Smooth muscle cell (in vitro differentiated cells): Measurements from ENCODE around the gene CDC14A. TPM values are rescaled to one million over a fixed set of nuclear protein-coding genes. Genes with fewer than 3 reads are reported as not detected.

Source experiments
- DNase-seq: peaks from one replicate; lab custom pipeline; 2025; ENCODE audit not compliant: unreplicated experiment; lab: John Stamatoyannopoulos, UW
- H2AFZ ChIP-seq: fragments of 200-600 bp; sonication (generic); 2 replicates; pipeline ENCODE4 v1.6.0; 2016; ENCODE audit warnings: antibody characterized with exemption, low read depth, mild to moderate bottlenecking
- H3F3A ChIP-seq: fragments of 200-600 bp; sonication (generic); 2 replicates; pipeline ENCODE4 v1.6.0; 2017; ENCODE audit warnings: antibody characterized with exemption, low read depth
- H3K27ac ChIP-seq: fragments of 200-600 bp; sonication (generic); 2 replicates; pipeline ENCODE4 v1.5.1; 2016; ENCODE audit warnings: low read depth, mild to moderate bottlenecking
- H3K27me3 ChIP-seq: fragments of 200-600 bp; sonication (generic); 2 replicates; pipeline ENCODE4 v1.6.1; 2016; ENCODE audit warnings: low read depth, mild to moderate bottlenecking
- H3K36me3 ChIP-seq: fragments of 200-600 bp; sonication (generic); 2 replicates; pipeline ENCODE4 v1.5.1; 2016; ENCODE audit warnings: low read depth
- H3K4me1 ChIP-seq: fragments of 200-600 bp; sonication (generic); 2 replicates; pipeline ENCODE4 v1.5.1; 2016; ENCODE audit warnings: low read depth
- H3K4me2 ChIP-seq: fragments of 200-600 bp; sonication (generic); 2 replicates; pipeline ENCODE4 v1.6.0; 2016; ENCODE audit warnings: mild to moderate bottlenecking
- H3K4me3 ChIP-seq: fragments of 200-600 bp; sonication (generic); 2 replicates; pipeline ENCODE4 v1.5.1; 2016; ENCODE audit warnings: mild to moderate bottlenecking
- H3K79me2 ChIP-seq: fragments of 200-600 bp; sonication (generic); 2 replicates; pipeline ENCODE4 v1.6.0; 2016; ENCODE audit warnings: low read depth, mild to moderate bottlenecking
- H3K9ac ChIP-seq: fragments of 200-600 bp; sonication (generic); 2 replicates; pipeline ENCODE4 v1.6.0; 2016; ENCODE audit warnings: low read depth
- H3K9me3 ChIP-seq: fragments of 200-600 bp; sonication (generic); replicated peaks from 2 replicates; pipeline ENCODE4 v1.5.1; 2016; ENCODE audit warnings: low read depth
- H4K20me1 ChIP-seq: fragments of 200-600 bp; sonication (generic); 2 replicates; pipeline ENCODE4 v1.6.0; 2016; ENCODE audit warnings: low read depth
- CTCF ChIP-seq: fragments of 200-600 bp; sonication (generic); IDR thresholded peaks from 2 replicates; pipeline ENCODE4 v1.5.1; 2017; ENCODE audit warnings: borderline replicate concordance, mild to moderate bottlenecking, antibody characterized with exemption; ENCODE audit not compliant: insufficient read depth, poor library complexity, severe bottlenecking
- WGBS: methylation state at CpG from one replicate; pipeline ENCODE4 v1.1.7; 2016; ENCODE audit warnings: low lambda C conversion rate; 5-methylcytosine and 5-hydroxymethylcytosine counted together
- polyA plus RNA-seq: library from polyadenylated mRNA; unstranded; fragments of >200 nt; fragmentation: Nextera tagmentation; extraction: Ambion mirVana; gene quantifications from 2 replicates; pipeline ENCODE4 v1.2.1, GENCODE V29; 2016
- total RNA-seq: library from RNA; depleted of rRNA; stranded (reverse); fragments of >200 nt; gene quantifications from 2 replicates; pipeline ENCODE4 v1.2.3, GENCODE V29; 2014

CDC14A gene
- total and polyA plus RNA-seq, 2 experiments from 2014 or later: 2.8 to 15.9 TPM

DNA sequence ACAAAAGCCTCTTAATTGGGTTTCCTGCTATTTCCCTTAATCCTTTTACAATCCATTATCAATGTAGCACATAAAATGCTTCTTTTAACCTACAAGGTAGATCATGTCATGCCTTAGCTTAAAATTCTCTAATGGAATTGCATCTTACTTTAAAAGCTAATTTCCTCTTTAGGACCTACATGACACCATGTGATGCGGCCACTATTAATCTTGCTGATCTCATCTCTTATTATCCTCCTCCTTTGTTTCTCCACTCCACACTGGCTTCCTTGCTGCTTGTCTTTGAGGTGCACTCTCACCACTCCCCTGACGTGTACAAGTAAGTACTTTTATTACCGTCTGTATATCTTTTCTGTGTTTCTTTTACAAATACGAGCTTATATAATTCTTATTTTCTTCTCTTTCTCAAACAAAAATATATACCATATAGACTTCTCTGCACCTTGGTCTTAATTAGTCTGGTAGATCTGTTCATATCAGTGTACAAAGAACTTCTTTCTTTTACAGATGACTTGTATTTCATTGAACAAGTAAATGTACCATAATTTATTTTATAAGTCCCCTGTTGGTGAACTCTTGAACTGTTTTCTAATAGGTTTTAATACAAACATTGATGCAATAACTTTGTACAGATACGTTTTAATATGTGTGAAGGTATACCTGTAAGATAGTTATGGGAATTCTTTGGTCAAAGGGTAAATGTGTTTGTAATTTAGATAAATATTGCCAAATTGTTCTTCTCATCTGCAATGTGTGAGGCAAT is 213.8 kb downstream of the CDC14A start:
- Histone ChIP-seq H3K4me2 (no peak overlapping the region), H3K27me3 (no peaks in the 10 kb centered on the region), H3K4me3 (no peak overlapping the region), H3F3A (no peaks in the 10 kb centered on the region), H3K27ac (no peak overlapping the region), H3K9ac (no peak overlapping the region), H3K4me1 (peaks cover 3% of the 10 kb centered on the region), H3K79me2 (no peaks in the 10 kb centered on the region), H4K20me1 (no peaks in the 10 kb centered on the region), H3K9me3 (no peaks in the 10 kb centered on the region), H3K36me3 (no peaks in the 10 kb centered on the region), H2AFZ (no peak overlapping the region)
- 59% methylated on average over 5 of the region's 5 CpGs for WGBS
- no peak for DNase-seq
- TF ChIP-seq CTCF: no peak

DNA sequence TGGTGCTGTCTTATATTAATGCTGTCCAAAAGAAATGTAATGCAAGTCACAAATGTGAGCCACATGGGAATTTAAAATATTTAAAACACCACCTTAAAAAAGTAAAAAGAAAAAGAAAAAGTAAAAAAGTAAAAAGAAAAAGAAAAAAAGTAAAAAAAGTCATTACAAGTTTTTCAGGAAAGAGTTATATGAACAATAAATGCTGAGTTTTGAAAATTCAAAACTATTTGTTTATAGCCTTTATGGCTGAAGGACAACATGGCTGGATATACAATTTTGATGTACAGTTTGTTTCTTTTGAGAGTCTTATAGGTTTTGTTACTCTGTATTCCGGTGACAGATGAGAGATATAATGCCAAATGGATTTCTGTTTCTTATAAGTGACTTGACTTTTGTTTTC is 214.8 kb downstream of the CDC14A start:
- no peak overlapping the region for H2AFZ ChIP-seq
- H3K36me3 ChIP-seq: no peaks in the 10 kb centered on the region
- H3K9me3 ChIP-seq: no peaks in the 10 kb centered on the region
- no peak overlapping the region for H3K27ac ChIP-seq
- H3F3A ChIP-seq: no peaks in the 10 kb centered on the region
- peaks cover 3% of the 10 kb centered on the region for H3K4me1 ChIP-seq
- H3K4me2 ChIP-seq: no peak overlapping the region
- no peak overlapping the region for H3K9ac ChIP-seq
- WGBS: 0% methylated on average over 1 of the region's 1 CpG
- TF ChIP-seq CTCF: no peak
- DNase-seq: no peak
- H4K20me1 ChIP-seq: no peaks in the 10 kb centered on the region
- H3K4me3 ChIP-seq: no peak overlapping the region
- no peaks in the 10 kb centered on the region for H3K79me2 ChIP-seq
- H3K27me3 ChIP-seq: no peaks in the 10 kb centered on the region

Other genes with a start within 250 kb of the CDC14A start
- gene SASS6, start 219.6 kb upstream of the CDC14A start, total RNA-seq: 6.0 and 6.1 TPM in 2 replicates
- gene SASS6, start 219.6 kb upstream of the CDC14A start, polyA plus RNA-seq: 1.4 and 1.9 TPM in 2 replicates
- gene TRMT13, start 219.3 kb upstream of the CDC14A start, total RNA-seq: 15.7 and 18.5 TPM in 2 replicates
- 6.2 and 10.0 TPM in 2 replicates for gene TRMT13, start 219.3 kb upstream of the CDC14A start, polyA plus RNA-seq
- gene LRRC39, start 174.2 kb upstream of the CDC14A start, total RNA-seq: 0.09 and 0.13 TPM in 2 replicates
- gene LRRC39, start 174.2 kb upstream of the CDC14A start, polyA plus RNA-seq: 0.34 TPM in 1 of 2 replicates, not detected in the other
- gene DBT, start 102.7 kb upstream of the CDC14A start, total RNA-seq: 9.0 and 17.1 TPM in 2 replicates
- gene DBT, start 102.7 kb upstream of the CDC14A start, polyA plus RNA-seq: 3.8 and 4.3 TPM in 2 replicates
- 62.2 and 67.5 TPM in 2 replicates for gene RTCA, start 86.3 kb upstream of the CDC14A start, total RNA-seq
- gene RTCA, start 86.3 kb upstream of the CDC14A start, polyA plus RNA-seq: 51.7 and 53.2 TPM in 2 replicates
- gene GPR88, start 185.6 kb downstream of the CDC14A start, total RNA-seq: 0.40 TPM in 1 of 2 replicates, not detected in the other
- not detected in 2 replicates for gene GPR88, start 185.6 kb downstream of the CDC14A start, polyA plus RNA-seq